ENCODE data around the gene PPP2R3C. TPM values are rescaled to one million over a fixed set of nuclear protein-coding genes. Genes with fewer than 3 reads are reported as not detected.

The PPP2R3C gene
- total and polyA plus RNA-seq, 2 of the 13 experiments (the other 11 are each of a cell fraction or from before 2014, with no cell fraction given): 63.4 to 102 TPM

DNA sequence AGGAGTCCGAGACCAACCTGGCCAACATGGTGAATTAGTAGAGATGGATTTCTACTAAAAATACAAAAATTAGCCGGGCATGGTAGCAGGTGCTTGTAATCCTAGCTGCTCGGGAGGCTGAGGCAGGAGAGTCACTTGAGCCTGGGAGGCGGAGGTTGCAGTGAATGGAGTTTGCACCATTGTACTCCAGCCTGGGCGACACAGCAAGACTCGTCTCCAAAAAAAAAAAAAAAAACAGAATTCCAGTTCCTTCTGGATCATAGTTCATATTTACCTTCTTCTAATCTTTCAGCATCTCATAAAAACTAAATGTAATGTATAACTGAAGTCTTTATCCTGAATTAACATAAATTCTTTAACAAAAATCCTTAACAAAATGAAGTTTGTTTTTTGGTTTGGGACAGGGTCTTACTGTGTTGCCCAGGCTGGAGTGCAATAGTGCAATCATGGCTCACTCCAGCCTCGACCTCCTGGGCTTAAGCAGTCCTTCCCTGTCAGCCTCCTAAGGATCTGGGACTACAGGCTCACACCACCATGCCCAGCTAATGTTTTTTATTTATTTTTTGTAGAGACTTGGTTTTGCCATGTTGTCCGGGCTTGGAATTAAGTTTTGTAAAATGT lies 38.1 kb downstream of the PPP2R3C start:
- no peak overlapping the region for H3K27ac ChIP-seq (ENCODE audit: extremely low read length, insufficient read depth, low read length)
- DNase-seq (ENCODE audit: low spot score) (no peak), ATAC-seq (peak; percentile 17; the same call in 1 of the 3 replicates), FAIRE-seq (no peak)
- no peaks in the 10 kb centered on the region for H4K20me1 ChIP-seq (ENCODE audit: insufficient read depth, low read length)
- H3K27me3 ChIP-seq (ENCODE audit: control insufficient read depth in 1 of 2, insufficient read depth in 2 of 2, low read length in 2 of 2): no peaks in the 10 kb centered on the region
- no peak overlapping the region for H2AFZ ChIP-seq (ENCODE audit: low read length)
- no peaks in the 10 kb centered on the region for H3K79me2 ChIP-seq (ENCODE audit: insufficient read depth, low read length)
- H3K36me3 ChIP-seq (replicated peaks in 1 of 2; ENCODE audit: control insufficient read depth in 1 of 2, insufficient read depth in 2 of 2, low read length in 2 of 2): peaks cover 10 to 57% of the 10 kb centered on the region in 2 experiments
- intact Hi-C loops (cut with micrococcal nuclease; ENCODE audit: unreplicated experiment) (no loop called here), in situ Hi-C loops (cut with HindIII; ENCODE audit: extremely low pct_ligation_motif_present, low pct_unique_long_range_greater_than_20kb) (no loop called here)
- BruUV-seq (replicated peaks): no TSS peak
- POLR2A ChIA-PET: interaction anchor here (0.7 kb wide), 2 partner anchors 76 to 282 kb away, joined by 3 read pairs; no protein-coding TSS in a partner anchor
- CTCF ChIA-PET (ENCODE audit: low intra/inter-chr PET ratio, low total read pairs): no interaction called here
- no peak overlapping the region for H3K9ac ChIP-seq (ENCODE audit: insufficient read depth, low read depth, low read length)
- WGBS (ENCODE audit: low lambda C conversion rate): 94% methylated on average over 8 of the region's 8 CpGs
- no peaks in the 10 kb centered on the region; the same call in 1 of the 2 replicates for H3K4me1 ChIP-seq (ENCODE audit: insufficient read depth, low read length)
- no peak overlapping the region for H3K4me3 ChIP-seq (replicated peaks in 1 of 3; ENCODE audit: insufficient read depth in 1 of 3, low read depth in 2 of 3, low read length in 3 of 3)
- H3K4me2 ChIP-seq (ENCODE audit: low read depth, low read length): no peak overlapping the region
- no peaks in the 10 kb centered on the region for H3K9me3 ChIP-seq (ENCODE audit: low read length)
- TF ChIP-seq MAF1 (CRISPR knock-in tag; IDR thresholded peaks at IDR 0.05; ENCODE audit: borderline replicate concordance) (no peak), HOXD1 (CRISPR knock-in tag; IDR thresholded peaks at IDR 0.05) (no peak), ZNF121 (CRISPR knock-in tag; IDR thresholded peaks at IDR 0.05) (peak; percentile 91), THAP11 (CRISPR knock-in tag; IDR thresholded peaks at IDR 0.05) (no peak), ZBTB8A (CRISPR knock-in tag; IDR thresholded peaks at IDR 0.05; ENCODE audit: borderline replicate concordance, low read depth) (no peak), ZSCAN21 (CRISPR knock-in tag; IDR thresholded peaks at IDR 0.05; ENCODE audit: borderline replicate concordance) (no peak), SALL1 (CRISPR knock-in tag; IDR thresholded peaks at IDR 0.05) (0 out of 2 replicates have a peak, but pooled peaks have one; percentile 20), MEIS2 (CRISPR knock-in tag; IDR thresholded peaks at IDR 0.05) (no peak), ZNF678 (CRISPR knock-in tag; IDR thresholded peaks at IDR 0.05) (no peak), AGO1 (IDR thresholded peaks at IDR 0.05; ENCODE audit: low read depth, low read length, poor library complexity, severe bottlenecking) (no peak), WIZ (CRISPR knock-in tag; IDR thresholded peaks at IDR 0.05) (no peak), POLR2G (IDR thresholded peaks at IDR 0.05; ENCODE audit: low read depth, low read length) (peak; percentile 10; the same call in 1 of the 2 replicates), SYNCRIP (IDR thresholded peaks at IDR 0.05; ENCODE audit: insufficient read depth, low read depth, low read length) (no peak)
- TF ChIP-seq, protein P1, sequence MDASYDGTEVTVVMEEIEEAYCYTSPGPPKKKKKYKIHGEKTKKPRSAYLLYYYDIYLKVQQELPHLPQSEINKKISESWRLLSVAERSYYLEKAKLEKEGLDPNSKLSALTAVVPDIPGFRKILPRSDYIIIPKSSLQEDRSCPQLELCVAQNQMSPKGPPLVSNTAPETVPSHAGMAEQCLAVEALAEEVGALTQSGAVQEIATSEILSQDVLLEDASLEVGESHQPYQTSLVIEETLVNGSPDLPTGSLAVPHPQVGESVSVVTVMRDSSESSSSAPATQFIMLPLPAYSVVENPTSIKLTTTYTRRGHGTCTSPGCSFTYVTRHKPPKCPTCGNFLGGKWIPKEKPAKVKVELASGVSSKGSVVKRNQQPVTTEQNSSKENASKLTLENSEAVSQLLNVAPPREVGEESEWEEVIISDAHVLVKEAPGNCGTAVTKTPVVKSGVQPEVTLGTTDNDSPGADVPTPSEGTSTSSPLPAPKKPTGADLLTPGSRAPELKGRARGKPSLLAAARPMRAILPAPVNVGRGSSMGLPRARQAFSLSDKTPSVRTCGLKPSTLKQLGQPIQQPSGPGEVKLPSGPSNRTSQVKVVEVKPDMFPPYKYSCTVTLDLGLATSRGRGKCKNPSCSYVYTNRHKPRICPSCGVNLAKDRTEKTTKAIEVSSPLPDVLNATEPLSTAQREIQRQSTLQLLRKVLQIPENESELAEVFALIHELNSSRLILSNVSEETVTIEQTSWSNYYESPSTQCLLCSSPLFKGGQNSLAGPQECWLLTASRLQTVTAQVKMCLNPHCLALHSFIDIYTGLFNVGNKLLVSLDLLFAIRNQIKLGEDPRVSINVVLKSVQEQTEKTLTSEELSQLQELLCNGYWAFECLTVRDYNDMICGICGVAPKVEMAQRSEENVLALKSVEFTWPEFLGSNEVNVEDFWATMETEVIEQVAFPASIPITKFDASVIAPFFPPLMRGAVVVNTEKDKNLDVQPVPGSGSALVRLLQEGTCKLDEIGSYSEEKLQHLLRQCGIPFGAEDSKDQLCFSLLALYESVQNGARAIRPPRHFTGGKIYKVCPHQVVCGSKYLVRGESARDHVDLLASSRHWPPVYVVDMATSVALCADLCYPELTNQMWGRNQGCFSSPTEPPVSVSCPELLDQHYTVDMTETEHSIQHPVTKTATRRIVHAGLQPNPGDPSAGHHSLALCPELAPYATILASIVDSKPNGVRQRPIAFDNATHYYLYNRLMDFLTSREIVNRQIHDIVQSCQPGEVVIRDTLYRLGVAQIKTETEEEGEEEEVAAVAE (CRISPR knock-in tag; IDR thresholded peaks at IDR 0.05; ENCODE audit: borderline replicate concordance): no peak
- TF ChIP-seq, protein P2, sequence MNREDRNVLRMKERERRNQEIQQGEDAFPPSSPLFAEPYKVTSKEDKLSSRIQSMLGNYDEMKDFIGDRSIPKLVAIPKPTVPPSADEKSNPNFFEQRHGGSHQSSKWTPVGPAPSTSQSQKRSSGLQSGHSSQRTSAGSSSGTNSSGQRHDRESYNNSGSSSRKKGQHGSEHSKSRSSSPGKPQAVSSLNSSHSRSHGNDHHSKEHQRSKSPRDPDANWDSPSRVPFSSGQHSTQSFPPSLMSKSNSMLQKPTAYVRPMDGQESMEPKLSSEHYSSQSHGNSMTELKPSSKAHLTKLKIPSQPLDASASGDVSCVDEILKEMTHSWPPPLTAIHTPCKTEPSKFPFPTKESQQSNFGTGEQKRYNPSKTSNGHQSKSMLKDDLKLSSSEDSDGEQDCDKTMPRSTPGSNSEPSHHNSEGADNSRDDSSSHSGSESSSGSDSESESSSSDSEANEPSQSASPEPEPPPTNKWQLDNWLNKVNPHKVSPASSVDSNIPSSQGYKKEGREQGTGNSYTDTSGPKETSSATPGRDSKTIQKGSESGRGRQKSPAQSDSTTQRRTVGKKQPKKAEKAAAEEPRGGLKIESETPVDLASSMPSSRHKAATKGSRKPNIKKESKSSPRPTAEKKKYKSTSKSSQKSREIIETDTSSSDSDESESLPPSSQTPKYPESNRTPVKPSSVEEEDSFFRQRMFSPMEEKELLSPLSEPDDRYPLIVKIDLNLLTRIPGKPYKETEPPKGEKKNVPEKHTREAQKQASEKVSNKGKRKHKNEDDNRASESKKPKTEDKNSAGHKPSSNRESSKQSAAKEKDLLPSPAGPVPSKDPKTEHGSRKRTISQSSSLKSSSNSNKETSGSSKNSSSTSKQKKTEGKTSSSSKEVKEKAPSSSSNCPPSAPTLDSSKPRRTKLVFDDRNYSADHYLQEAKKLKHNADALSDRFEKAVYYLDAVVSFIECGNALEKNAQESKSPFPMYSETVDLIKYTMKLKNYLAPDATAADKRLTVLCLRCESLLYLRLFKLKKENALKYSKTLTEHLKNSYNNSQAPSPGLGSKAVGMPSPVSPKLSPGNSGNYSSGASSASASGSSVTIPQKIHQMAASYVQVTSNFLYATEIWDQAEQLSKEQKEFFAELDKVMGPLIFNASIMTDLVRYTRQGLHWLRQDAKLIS (CRISPR knock-in tag; IDR thresholded peaks at IDR 0.05): no peak
